Lower leg skin (tissue), 3 donors: ENCODE measurements around the gene SYT9.

Source experiments
- POLR2A ChIP-seq, 2 donors: fragments of 450-650 bp; IDR thresholded peaks; one replicate each; pipeline ENCODE4 v1.6.1; 2016 to 2017; ENCODE audit warnings: antibody characterized with exemption in 2 of 2, mild to moderate bottlenecking in 1 of 2, moderate library complexity in 1 of 2
- TF ChIP-seq, protein P1 (sequence below), 3 donors: fragments of 450-650 bp; IDR thresholded peaks; one replicate each; pipeline ENCODE4 v1.5.1; 2016; ENCODE audit warnings: antibody characterized with exemption in 3 of 3, mild to moderate bottlenecking in 3 of 3, moderate library complexity in 2 of 3

DNA sequence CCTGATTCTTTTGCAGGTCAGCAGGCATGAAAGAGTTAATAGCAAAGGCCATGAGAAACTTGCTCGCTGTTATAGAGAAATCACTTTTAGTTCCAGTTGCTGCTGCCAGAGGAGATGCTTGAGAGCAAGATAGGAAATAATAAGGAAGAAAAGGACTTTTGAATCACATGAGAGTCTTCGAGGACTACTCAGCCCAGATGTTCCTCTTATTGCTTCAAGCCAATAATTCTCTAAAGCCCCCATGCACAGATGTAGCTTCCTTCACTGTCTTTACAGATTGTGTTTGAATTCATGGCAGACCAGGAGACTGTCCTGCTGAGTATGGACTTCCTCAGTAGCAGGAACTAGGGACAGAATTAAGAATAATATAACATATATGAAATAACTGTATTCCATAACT is 183.5 kb downstream of the SYT9 start:
- TF ChIP-seq, protein P1, sequence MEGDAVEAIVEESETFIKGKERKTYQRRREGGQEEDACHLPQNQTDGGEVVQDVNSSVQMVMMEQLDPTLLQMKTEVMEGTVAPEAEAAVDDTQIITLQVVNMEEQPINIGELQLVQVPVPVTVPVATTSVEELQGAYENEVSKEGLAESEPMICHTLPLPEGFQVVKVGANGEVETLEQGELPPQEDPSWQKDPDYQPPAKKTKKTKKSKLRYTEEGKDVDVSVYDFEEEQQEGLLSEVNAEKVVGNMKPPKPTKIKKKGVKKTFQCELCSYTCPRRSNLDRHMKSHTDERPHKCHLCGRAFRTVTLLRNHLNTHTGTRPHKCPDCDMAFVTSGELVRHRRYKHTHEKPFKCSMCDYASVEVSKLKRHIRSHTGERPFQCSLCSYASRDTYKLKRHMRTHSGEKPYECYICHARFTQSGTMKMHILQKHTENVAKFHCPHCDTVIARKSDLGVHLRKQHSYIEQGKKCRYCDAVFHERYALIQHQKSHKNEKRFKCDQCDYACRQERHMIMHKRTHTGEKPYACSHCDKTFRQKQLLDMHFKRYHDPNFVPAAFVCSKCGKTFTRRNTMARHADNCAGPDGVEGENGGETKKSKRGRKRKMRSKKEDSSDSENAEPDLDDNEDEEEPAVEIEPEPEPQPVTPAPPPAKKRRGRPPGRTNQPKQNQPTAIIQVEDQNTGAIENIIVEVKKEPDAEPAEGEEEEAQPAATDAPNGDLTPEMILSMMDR (IDR thresholded peaks at IDR 0.05): no peak
- TF ChIP-seq POLR2A (IDR thresholded peaks at IDR 0.05): no peak
